ENCODE results near the gene THRB. TPM values are rescaled to one million over a fixed set of nuclear protein-coding genes. Genes with fewer than 3 reads are reported as not detected.

The THRB gene
- total RNA-seq, 4 donors from 2014 or later: 29.2 to 38.5 (median 36.3) TPM

GRCh38 chr3:24129549-24129948 is 365.1 kb downstream of the THRB start:
- TF ChIP-seq CTCF (IDR thresholded peaks at IDR 0.05; ENCODE audit: low read depth): no peak

GRCh38 chr3:24128199-24129005 is 366.2 kb downstream of the THRB start:
- TF ChIP-seq CTCF (IDR thresholded peaks at IDR 0.05; ENCODE audit: low read depth): no peak

GRCh38 chr3:24123596-24123995 is 371.1 kb downstream of the THRB start:
- TF ChIP-seq CTCF (IDR thresholded peaks at IDR 0.05; ENCODE audit: low read depth): no peak

GRCh38 chr3:24120434-24120833 is 374.2 kb downstream of the THRB start:
- TF ChIP-seq CTCF (IDR thresholded peaks at IDR 0.05; ENCODE audit: low read depth): no peak

GRCh38 chr3:24119321-24119751 is 375.3 kb downstream of the THRB start:
- no peak for TF ChIP-seq CTCF (IDR thresholded peaks at IDR 0.05; ENCODE audit: low read depth)

- no peak for TF ChIP-seq CTCF (IDR thresholded peaks at IDR 0.05; ENCODE audit: low read depth)
Measured at GRCh38 chr3:24117508-24117907, 377.1 kb downstream of the THRB start.

- TF ChIP-seq CTCF (IDR thresholded peaks at IDR 0.05; ENCODE audit: low read depth): no peak
Measured at GRCh38 chr3:24111711-24112110, 382.9 kb downstream of the THRB start.

Data from subcutaneous adipose tissue (tissue), 4 donors.